K562 (cell line): ENCODE data around the gene RTCA. TPM values are rescaled to one million over a fixed set of nuclear protein-coding genes. Genes with fewer than 3 reads are reported as not detected.
"Not testable (repeated sequence)": the region's sequence is repeated elsewhere in the genome, so short reads cannot be mapped to it uniquely, and the experiment has no call there.

Experiments
- ATAC-seq: fragments of 200-7000 bp; cut with Tn5 transposase; 3 replicates; pipeline ENCODE4 v1.9.1; 2020; ENCODE audit warnings: moderate library complexity
- BruUV-seq: library from RNA; stranded (reverse); fragments of 400-500 nt; replicated peaks from 2 replicates; lab custom pipeline; 2021; lab: Mats Ljungman, UMichigan
- CTCF ChIA-PET: fragments of 300-600 bp; formaldehyde crosslinking; extraction: SDS; loops from one replicate; lab custom pipeline; 2021; ENCODE audit warnings: low intra/inter-chr PET ratio; lab: Yijun Ruan, JAX
- POLR2A ChIA-PET: fragments of 300-600, 350-650 bp; sonication (Branson Sonifier 250); formaldehyde crosslinking; extraction: SDS; loops from one replicate; lab custom pipeline; 2021; ENCODE audit warnings: antibody characterized with exemption, inconsistent platforms; lab: Yijun Ruan, JAX
- DNase-seq, 4 experiments: peaks; one replicate each; pipeline versions ENCODE4 v3.0.0 to v3.0.0-alpha.2; 2011 to 2018; ENCODE audit warnings: low spot score in 3 of 4, mixed read lengths in 3 of 4; ENCODE audit errors: extremely low read depth in 1 of 4
- FAIRE-seq: peaks from 2 replicates; lab custom pipeline; 2011; peaks lifted over from hg19 to GRCh38; lab: Jason Lieb, UNC
- H2AFZ ChIP-seq: 2 replicates; pipeline ENCODE4 v1.6.0; 2011; ENCODE audit warnings: low read depth, low read length, control low read depth, inconsistent platforms
- H3K27ac ChIP-seq: fragments of 200-600 bp; 3 replicates; pipeline ENCODE4 v1.8.0; 2011; ENCODE audit warnings: low read depth, mild to moderate bottlenecking, control low read depth, inconsistent platforms, low read length, moderate library complexity, mixed read lengths; ENCODE audit errors: extremely low read depth
- H3K27me3 ChIP-seq, 2 experiments: fragments of 300-600 bp in 1 of 2; 2 replicates in 1 of 2; 3 replicates in 1 of 2; pipeline versions ENCODE4 v1.6.0 to v1.8.0; 2011; ENCODE audit warnings: inconsistent platforms in 2 of 2, low read length in 2 of 2, mild to moderate bottlenecking in 1 of 2, mixed read lengths in 1 of 2, moderate library complexity in 1 of 2; ENCODE audit not compliant: control insufficient read depth in 2 of 2, insufficient read depth in 2 of 2
- H3K36me3 ChIP-seq: fragments of 300-600 bp; 3 replicates; pipeline ENCODE4 v1.8.0; 2011; ENCODE audit warnings: mild to moderate bottlenecking, low read length, inconsistent platforms; ENCODE audit not compliant: control insufficient read depth, insufficient read depth
- H3K4me1 ChIP-seq, 2 experiments: fragments of 200-600 bp in 1 of 2; replicated peaks in 1 of 2; 2 replicates in 1 of 2; 3 replicates in 1 of 2; pipeline versions ENCODE4 v1.5.1 to v1.8.0; 2011; ENCODE audit warnings: inconsistent platforms in 2 of 2, low read length in 2 of 2, mild to moderate bottlenecking in 1 of 2, mixed read lengths in 1 of 2, moderate library complexity in 1 of 2; ENCODE audit not compliant: control insufficient read depth in 2 of 2, insufficient read depth in 2 of 2
- H3K4me2 ChIP-seq: 2 replicates; pipeline ENCODE4 v1.6.1; 2011; ENCODE audit warnings: low read length, control low read depth, inconsistent platforms, mixed read lengths; ENCODE audit not compliant: insufficient read depth
- H3K4me3 ChIP-seq: fragments of 200-600 bp; sonication (generic), shearing (Covaris generic); 2 replicates; pipeline ENCODE4 v1.5.1; 2016; ENCODE audit warnings: control low read depth, inconsistent platforms
- H3K79me2 ChIP-seq: fragments of 200-600 bp; 3 replicates; pipeline ENCODE4 v1.8.0; 2011; ENCODE audit warnings: low read length, inconsistent platforms; ENCODE audit not compliant: control insufficient read depth, insufficient read depth
- H3K9ac ChIP-seq, 2 experiments: 2 replicates each; pipeline versions ENCODE4 v1.6.0 to v1.6.1; 2011; ENCODE audit warnings: low read depth in 2 of 2, low read length in 2 of 2, control low read depth in 1 of 2, inconsistent platforms in 1 of 2, mild to moderate bottlenecking in 1 of 2, mixed read lengths in 1 of 2; ENCODE audit not compliant: insufficient read depth in 1 of 2
- H3K9me1 ChIP-seq: one replicate; pipeline ENCODE4 v1.6.0; 2011; ENCODE audit warnings: inconsistent platforms, mild to moderate bottlenecking, low read length, moderate library complexity; ENCODE audit not compliant: control insufficient read depth, insufficient read depth
- H3K9me3 ChIP-seq: replicated peaks from 2 replicates; pipeline ENCODE4 v1.5.1; 2011; ENCODE audit warnings: low read depth, low read length, inconsistent platforms; ENCODE audit not compliant: control insufficient read depth, insufficient read depth
- H4K20me1 ChIP-seq: replicated peaks from 2 replicates; pipeline ENCODE4 v1.6.1; 2011; ENCODE audit warnings: low read length, inconsistent platforms, mixed read lengths; ENCODE audit not compliant: control insufficient read depth, insufficient read depth
- EWSR1 ChIP-seq: fragments of 450-650 bp; IDR thresholded peaks from 2 replicates; pipeline ENCODE4 v1.6.1; 2018; ENCODE audit warnings: borderline replicate concordance, mild to moderate bottlenecking, low read depth, moderate library complexity; ENCODE audit not compliant: partially characterized antibody
- HMGN3 ChIP-seq: IDR thresholded peaks from 2 replicates; pipeline ENCODE4 v1.6.1; 2011; ENCODE audit warnings: borderline replicate concordance, low read depth, mild to moderate bottlenecking, mixed read lengths, low read length; ENCODE audit not compliant: insufficient read length; ENCODE audit errors: extremely low read depth
- KDM2B ChIP-seq: fragments of 250-450 bp; sonication (Bioruptor Pico); IDR thresholded peaks from 2 replicates; pipeline ENCODE4 v1.8.0; 2021; ENCODE audit warnings: mild to moderate bottlenecking, moderate library complexity
- MAFK ChIP-seq: IDR thresholded peaks from 2 replicates; pipeline ENCODE4 v1.6.1; 2011; ENCODE audit warnings: low read length, improper control_type of control experiment
- NCOA4 ChIP-seq: fragments of 450-650 bp; IDR thresholded peaks from 2 replicates; pipeline ENCODE4 v1.6.1; 2018; ENCODE audit warnings: mild to moderate bottlenecking; ENCODE audit not compliant: partially characterized antibody
- NR1H2 ChIP-seq: sonication (generic); formaldehyde crosslinking; IDR thresholded peaks from 2 replicates; pipeline ENCODE4 v1.4.0; 2020; ENCODE audit warnings: mild to moderate bottlenecking, missing genetic modification reagents
- NR3C1 ChIP-seq: sonication (generic); formaldehyde crosslinking; IDR thresholded peaks from 2 replicates; pipeline ENCODE4 v1.8.1; 2022; ENCODE audit warnings: missing genetic modification reagents
- SMAD1 ChIP-seq: fragments of 150-350 bp; IDR thresholded peaks from 2 replicates; pipeline ENCODE4 v1.6.1; 2014; ENCODE audit warnings: low read length, low read depth; ENCODE audit not compliant: partially characterized antibody
- THRAP3 ChIP-seq: fragments of 450-650 bp; IDR thresholded peaks from 2 replicates; pipeline ENCODE4 v1.6.1; 2016; ENCODE audit warnings: mild to moderate bottlenecking, inconsistent platforms, borderline replicate concordance
- TRIM24 ChIP-seq, 2 experiments: fragments of 450-650 bp; IDR thresholded peaks; 2 replicates each; pipeline ENCODE4 v1.6.1; 2016
- ZBTB33 ChIP-seq: sonication (generic); formaldehyde crosslinking; IDR thresholded peaks from 2 replicates; pipeline ENCODE4 v1.8.1; 2023; ENCODE audit warnings: mild to moderate bottlenecking, missing genetic modification reagents
- ZNF3 ChIP-seq: fragments of 250-450 bp; sonication (Bioruptor Pico); IDR thresholded peaks from 2 replicates; pipeline ENCODE4 v1.5.0; 2021; ENCODE audit warnings: mild to moderate bottlenecking, moderate library complexity
- ZNF79 ChIP-seq: fragments of 250-450 bp; sonication (Bioruptor Pico); IDR thresholded peaks from 2 replicates; pipeline ENCODE4 v1.4.0; 2020; ENCODE audit warnings: low read depth, mild to moderate bottlenecking, moderate library complexity
- WGBS: fragments of 100-300 bp; shearing (Covaris generic); methylation state at CpG from one replicate; pipeline ENCODE4 v1.1.6; 2016; ENCODE audit warnings: low coverage, mixed read lengths; ENCODE audit not compliant: insufficient coverage; ENCODE audit errors: missing lambda C conversion rate; 5-methylcytosine and 5-hydroxymethylcytosine counted together
- in situ Hi-C: fragments of 300-500 bp; cut with MboI; formaldehyde crosslinking; loops from 4 replicates; pipeline ENCODE4 v1.15.0; 2018; ENCODE audit warnings: inconsistent platforms, mixed read lengths
- intact Hi-C: fragments of 100-400 bp; cut with micrococcal nuclease; formaldehyde crosslinking; loops from 2 replicates; pipeline ENCODE4 v1.14.2; 2022
- polyA plus RNA-seq, 8 experiments: library from polyadenylated mRNA; depleted of rRNA in 4 of 8; stranded (reverse) in 5 of 8; unstranded in 3 of 8; fragments of >200 nt; fragmentation: Nextera tagmentation in 2 of 8; fragmentation: Illumina TruSeq in 1 of 8; extraction: Ambion mirVana in 2 of 8; extraction: Trizol in 1 of 8; gene quantifications; 2 replicates each; pipeline versions ENCODE4 v1.2.1 to v1.2.3, GENCODE V29; 2011 to 2014; ENCODE audit warnings: inconsistent platforms in 1 of 8, missing spikeins in 1 of 8
- total RNA-seq, 7 experiments: library from RNA; depleted of rRNA in 6 of 7; stranded (reverse); fragments of >200 nt in 6 of 7; fragmentation: Illumina TruSeq in 2 of 7; extraction: Trizol in 2 of 7; gene quantifications; 2 replicates each; pipeline versions ENCODE4 v1.2.1 to v1.2.3, GENCODE V29; 2011 to 2021; ENCODE audit warnings: low replicate concordance in 1 of 7

The RTCA gene
- total and polyA plus RNA-seq, 9 of the 15 experiments (the other 6 are each of a cell fraction or from before 2014, with no cell fraction given), result 11.6 to 57.2 (median 43.2) TPM

- TF ChIP-seq KDM2B (CRISPR knock-in tag) (no peak), SMAD1 (no peak), NR1H2 (CRISPR knock-in tag) (no peak), EWSR1 (no peak), NCOA4 (no peak), THRAP3 (no peak), HMGN3 (no peak), ZNF79 (CRISPR knock-in tag) (no peak), NR3C1 (CRISPR knock-in tag) (no peak), MAFK (peak; percentile 74), ZNF3 (CRISPR knock-in tag) (no peak)
These were observed 4.3 kb upstream of the RTCA start (continued) for GRCh38 chr1:100261686-100262085.

DNA sequence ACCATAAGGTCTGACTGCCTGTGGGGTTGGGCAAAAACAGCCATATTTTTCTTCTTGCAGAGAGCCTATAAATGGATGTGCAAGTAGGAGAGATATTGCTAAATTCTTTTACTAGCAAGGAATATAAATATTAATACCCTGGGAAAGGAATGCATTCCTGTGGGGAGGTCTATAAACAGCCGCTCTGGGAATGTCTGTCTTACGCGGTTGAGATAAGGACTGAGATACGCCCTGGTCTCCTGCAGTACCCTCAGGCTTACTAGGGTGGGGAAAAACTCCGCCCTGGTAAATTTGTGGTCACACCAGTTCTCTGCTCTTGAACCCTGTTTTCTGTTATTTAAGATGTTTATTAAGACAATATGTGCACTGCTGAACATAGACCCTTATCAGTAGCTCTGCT lies 1.9 kb upstream of the RTCA start:
- FAIRE-seq, H4K20me1 ChIP-seq, in situ Hi-C loops, ATAC-seq, H3K27ac ChIP-seq, BruUV-seq, H3K4me2 ChIP-seq, H3K9me1 ChIP-seq, H3K9ac ChIP-seq, CTCF ChIA-PET, DNase-seq, H3K27me3 ChIP-seq, H3K4me1 ChIP-seq, H3K4me3 ChIP-seq, H2AFZ ChIP-seq: not testable (repeated sequence)
- intact Hi-C loops, result loop anchor here (2.0 to 10.0 kb wide), 2 partner anchors 13 to 219 kb away; no protein-coding TSS in a partner anchor
- Histone ChIP-seq H3K79me2 (peaks cover 40% of the 10 kb centered on the region), H3K9me3 (peaks cover 11% of the 10 kb centered on the region), H3K36me3 (peaks cover 30% of the 10 kb centered on the region)
- TF ChIP-seq TRIM24 (IDR thresholded peaks at IDR 0.05), result peak in 1 of 2 experiments; percentile 36; a peak in 1 of 4 replicates
- peak; percentile 91 for TF ChIP-seq ZBTB33 (CRISPR knock-in tag)
- WGBS, result 86% methylated on average over 5 of the region's 5 CpGs
- POLR2A ChIA-PET, result interaction anchor here (3.1 kb wide), 1 partner anchor 14 kb away, joined by 17 read pairs; the partner anchor contains the start of gene DBT
